ENCODE results near the gene B3GAT1. TPM values are rescaled to one million over a fixed set of nuclear protein-coding genes. Genes with fewer than 3 reads are reported as not detected.

The B3GAT1 gene
- total and polyA plus RNA-seq, 2 donors (not counting 1 experiment from before 2014, with no cell fraction given): 0.06 TPM; not detected in 1

GRCh38 chr11:134416726-134417125, 4.7 kb upstream of the B3GAT1 start:
- Histone ChIP-seq H4K20me1 (ENCODE audit: control insufficient read depth, insufficient read depth, low read length, poor library complexity, severe bottlenecking) (no peaks in the 10 kb centered on the region), H3K4me2 (replicated peaks; ENCODE audit: low read depth, low read length, poor library complexity, severe bottlenecking) (no peak overlapping the region), H3K27me3 (replicated peaks in 1 of 4; ENCODE audit: control extremely low read depth in 1 of 4, control insufficient read depth in 3 of 4, insufficient read depth in 4 of 4, low read length in 3 of 4) (peaks cover 0 to 32% (median 6%) of the 10 kb centered on the region in 4 experiments), H3K36me3 (replicated peaks in 1 of 2; ENCODE audit: control extremely low read depth in 1 of 2, control insufficient read depth in 1 of 2, extremely low read depth in 1 of 2, insufficient read depth in 2 of 2, low read length in 1 of 2) (no peaks in the 10 kb centered on the region), H3K9ac (ENCODE audit: low read length) (no peak overlapping the region), H3K9me3 (ENCODE audit: control extremely low read depth in 1 of 3, control insufficient read depth in 2 of 3, insufficient read depth in 1 of 3, low read length in 2 of 3) (peaks cover 0 to 9% (median 0%) of the 10 kb centered on the region in 3 donors), H3K4me3 (ENCODE audit: control extremely low read depth in 1 of 5, extremely low read depth in 1 of 5, insufficient read depth in 1 of 5, low read depth in 2 of 5, low read length in 4 of 5) (no peak overlapping the region), H2AFZ (ENCODE audit: insufficient read depth, low read depth, low read length, poor library complexity, severe bottlenecking) (no peak overlapping the region), H3K79me2 (ENCODE audit: control insufficient read depth, insufficient read depth, low read length) (no peaks in the 10 kb centered on the region), H3K27ac (ENCODE audit: low read length in 2 of 2) (no peak overlapping the region), H3K4me1 (ENCODE audit: control insufficient read depth in 2 of 2, insufficient read depth in 2 of 2, low read length in 2 of 2) (peaks cover 3 to 11% of the 10 kb centered on the region in 2 donors)
- Mint-ChIP-seq H3K9me3 (ENCODE audit: insufficient read depth) (no peaks in the 10 kb centered on the region), H3K4me1 (peaks cover 21% of the 10 kb centered on the region), H3K4me3 (no peak overlapping the region), H3K27me3 (peaks cover 40% of the 10 kb centered on the region), H3K27ac (no peak overlapping the region)
- ChIA-PET POLR2A (no interaction called here), CTCF (no interaction called here)
- TF ChIP-seq EZH2 (IDR thresholded peaks at IDR 0.05; ENCODE audit: borderline replicate concordance, insufficient read depth, low read depth, low read length, poor library complexity, severe bottlenecking) (no peak), CTCF (IDR thresholded peaks at IDR 0.05) (no peak)
- 80% methylated on average over 10 of the region's 10 CpGs for WGBS (ENCODE audit: insufficient coverage)
- intact Hi-C loops (cut with micrococcal nuclease): no loop called here
- ATAC-seq (ENCODE audit: low read depth) (no peak), DNase-seq (no peak)

GRCh38 chr11:134414766-134415765, 3.0 kb upstream of the B3GAT1 start:
- Histone ChIP-seq H4K20me1 (ENCODE audit: control insufficient read depth, insufficient read depth, low read length, poor library complexity, severe bottlenecking) (no peaks in the 10 kb centered on the region), H3K9me3 (ENCODE audit: control extremely low read depth in 1 of 3, control insufficient read depth in 2 of 3, insufficient read depth in 1 of 3, low read length in 2 of 3) (peaks cover 0 to 9% (median 0%) of the 10 kb centered on the region in 3 donors), H3K4me1 (ENCODE audit: control insufficient read depth in 2 of 2, insufficient read depth in 2 of 2, low read length in 2 of 2) (peaks cover 15 to 24% of the 10 kb centered on the region in 2 donors), H3K27me3 (replicated peaks in 1 of 4; ENCODE audit: control extremely low read depth in 1 of 4, control insufficient read depth in 3 of 4, insufficient read depth in 4 of 4, low read length in 3 of 4) (peaks cover 0 to 48% (median 17%) of the 10 kb centered on the region in 4 experiments), H3K79me2 (ENCODE audit: control insufficient read depth, insufficient read depth, low read length) (no peaks in the 10 kb centered on the region), H3K4me3 (ENCODE audit: control extremely low read depth in 1 of 5, extremely low read depth in 1 of 5, insufficient read depth in 1 of 5, low read depth in 2 of 5, low read length in 4 of 5) (no peak overlapping the region), H3K36me3 (replicated peaks in 1 of 2; ENCODE audit: control extremely low read depth in 1 of 2, control insufficient read depth in 1 of 2, extremely low read depth in 1 of 2, insufficient read depth in 2 of 2, low read length in 1 of 2) (no peaks in the 10 kb centered on the region), H3K27ac (ENCODE audit: low read length in 2 of 2) (no peak overlapping the region), H3K4me2 (replicated peaks; ENCODE audit: low read depth, low read length, poor library complexity, severe bottlenecking) (no peak overlapping the region), H3K9ac (ENCODE audit: low read length) (no peak overlapping the region), H2AFZ (ENCODE audit: insufficient read depth, low read depth, low read length, poor library complexity, severe bottlenecking) (no peak overlapping the region)
- ChIA-PET CTCF (no interaction called here), POLR2A (no interaction called here)
- Mint-ChIP-seq H3K27me3 (peaks cover 52% of the 10 kb centered on the region), H3K4me3 (no peak overlapping the region), H3K9me3 (ENCODE audit: insufficient read depth) (no peaks in the 10 kb centered on the region), H3K27ac (no peak overlapping the region), H3K4me1 (peaks cover 29% of the 10 kb centered on the region)
- 16% methylated on average over 6 of the region's 17 CpGs for WGBS (ENCODE audit: insufficient coverage)
- TF ChIP-seq CTCF (IDR thresholded peaks at IDR 0.05): no peak
- TF ChIP-seq EZH2 (IDR thresholded peaks at IDR 0.05; ENCODE audit: borderline replicate concordance, insufficient read depth, low read depth, low read length, poor library complexity, severe bottlenecking): no peak
- ATAC-seq (ENCODE audit: low read depth) (no peak), DNase-seq (peak; percentile 12)
- intact Hi-C loops (cut with micrococcal nuclease): no loop called here

Measured in B cell (primary cell).